HG02970 (cell line): Measurements from ENCODE around the gene TEAD4.

Experiments
- ATAC-seq: cut with Tn5 transposase; IDR thresholded peaks from one replicate; pipeline ENCODE4 v1.9.1; 2021; ENCODE audit warnings: mild to moderate bottlenecking, moderate library complexity, moderate number of reproducible peaks; ENCODE audit not compliant: unreplicated experiment, low FRiP score

TEAD4 gene

DNA sequence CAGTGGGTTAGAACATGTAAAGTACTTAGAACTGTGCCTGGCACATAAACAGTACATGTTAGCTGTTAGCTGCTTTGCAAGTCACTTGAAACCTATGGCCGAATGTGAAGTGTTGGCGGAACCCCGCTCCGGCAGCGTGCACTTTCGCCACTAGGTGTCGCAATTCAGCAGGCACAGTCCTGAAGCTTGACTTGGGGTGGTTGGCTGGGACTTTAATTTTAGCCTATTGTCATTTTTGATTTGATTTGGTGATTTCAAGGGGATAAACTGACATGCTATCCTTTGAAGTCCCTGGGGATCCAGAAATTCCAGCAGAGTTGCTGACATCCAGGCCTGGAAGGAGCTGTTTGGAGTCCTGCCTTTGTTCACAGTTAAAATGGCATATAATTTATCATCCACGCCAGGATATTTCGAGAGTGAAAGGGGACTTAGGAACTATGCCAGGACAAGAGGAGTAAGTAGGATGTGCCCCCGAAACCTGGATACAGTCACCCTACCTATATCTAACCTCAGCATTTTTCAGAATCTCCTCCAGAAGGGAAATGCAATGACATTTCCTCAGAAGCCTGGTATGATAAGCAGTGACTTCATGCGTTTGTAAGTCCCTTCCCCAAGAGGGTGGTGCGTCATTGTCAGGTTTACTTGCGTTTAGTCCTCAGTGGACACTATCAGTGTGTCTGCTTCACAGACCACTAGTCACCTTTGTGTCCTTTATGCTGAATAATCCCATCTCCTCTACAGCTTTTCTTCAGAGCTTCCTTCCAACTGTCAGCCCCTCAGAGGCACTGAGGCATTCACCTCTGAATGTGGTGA is 114.4 kb downstream of the TEAD4 start:
- ATAC-seq = no peak

DNA sequence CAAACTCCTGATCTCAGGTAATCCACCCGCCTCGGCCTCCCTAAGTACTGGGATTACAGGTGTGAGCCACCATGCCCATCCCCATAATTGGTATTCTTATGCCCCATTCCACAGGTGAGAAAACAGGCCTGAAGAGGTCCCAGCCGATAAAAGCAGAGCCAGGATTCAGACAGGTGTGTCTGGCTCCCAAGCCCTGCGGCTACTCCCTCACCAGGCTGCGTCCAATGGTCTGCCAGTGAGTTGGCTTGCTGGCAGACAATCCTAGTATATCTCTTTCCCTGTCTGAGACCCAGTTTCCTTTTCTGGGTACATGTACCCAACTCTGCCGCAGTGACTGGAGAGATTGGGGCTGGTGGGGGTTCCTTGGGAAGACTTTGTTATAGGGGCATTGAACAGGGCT is 116.1 kb downstream of the TEAD4 start:
- ATAC-seq = no peak

GRCh38 chr12:3076730-3077571 is 117.8 kb downstream of the TEAD4 start, which contains the start of gene TSPAN9:
Gene TSPAN9, plus strand, starts transcription at chr12:3077379. Its CDS starts 123,815 bp downstream, at chr12:3201194.
- ATAC-seq = peak; percentile 58

GRCh38 chr12:3077572-3078081 is 118.4 kb downstream of the TEAD4 start:
- no peak for ATAC-seq

DNA sequence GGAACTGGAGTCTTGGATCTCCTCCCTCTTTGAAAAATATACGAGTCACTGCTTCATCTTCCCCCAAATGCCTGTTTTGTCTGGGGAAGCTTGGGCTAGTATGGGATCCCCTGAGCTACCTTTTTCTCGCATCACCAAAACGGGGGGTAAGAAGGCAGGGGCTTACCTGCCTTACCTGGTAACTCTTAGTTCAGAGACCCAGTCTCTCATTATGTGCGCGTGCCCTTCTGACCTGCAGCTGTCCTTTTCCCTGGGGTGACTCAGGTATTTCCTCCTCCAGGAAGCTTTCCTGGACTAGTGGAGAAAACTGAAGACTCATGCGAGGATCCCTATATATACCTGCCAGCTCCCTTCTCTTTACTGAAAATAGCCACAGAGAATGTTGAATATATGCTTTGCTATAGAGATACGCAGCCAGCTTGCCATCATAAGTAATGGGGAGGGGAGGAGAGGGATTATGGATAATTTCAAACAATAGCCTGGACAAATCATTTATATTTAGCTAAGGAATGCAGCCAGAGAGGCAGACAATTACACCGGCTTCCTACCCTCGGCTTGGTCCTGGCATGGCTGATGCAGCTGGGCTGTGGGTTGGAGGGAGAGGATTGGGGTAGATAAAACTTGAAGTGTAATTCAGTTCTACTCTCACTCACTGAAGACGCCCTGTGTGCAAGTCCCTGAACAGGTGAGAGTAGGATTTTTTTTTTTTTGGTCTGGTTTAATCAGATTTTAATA is 119.1 kb downstream of the TEAD4 start:
- ATAC-seq = no peak

GRCh38 chr12:3081091-3081490 is 121.9 kb downstream of the TEAD4 start:
- no peak for ATAC-seq

- no peak for ATAC-seq
Measured at GRCh38 chr12:3081886-3082285, 122.7 kb downstream of the TEAD4 start.

DNA sequence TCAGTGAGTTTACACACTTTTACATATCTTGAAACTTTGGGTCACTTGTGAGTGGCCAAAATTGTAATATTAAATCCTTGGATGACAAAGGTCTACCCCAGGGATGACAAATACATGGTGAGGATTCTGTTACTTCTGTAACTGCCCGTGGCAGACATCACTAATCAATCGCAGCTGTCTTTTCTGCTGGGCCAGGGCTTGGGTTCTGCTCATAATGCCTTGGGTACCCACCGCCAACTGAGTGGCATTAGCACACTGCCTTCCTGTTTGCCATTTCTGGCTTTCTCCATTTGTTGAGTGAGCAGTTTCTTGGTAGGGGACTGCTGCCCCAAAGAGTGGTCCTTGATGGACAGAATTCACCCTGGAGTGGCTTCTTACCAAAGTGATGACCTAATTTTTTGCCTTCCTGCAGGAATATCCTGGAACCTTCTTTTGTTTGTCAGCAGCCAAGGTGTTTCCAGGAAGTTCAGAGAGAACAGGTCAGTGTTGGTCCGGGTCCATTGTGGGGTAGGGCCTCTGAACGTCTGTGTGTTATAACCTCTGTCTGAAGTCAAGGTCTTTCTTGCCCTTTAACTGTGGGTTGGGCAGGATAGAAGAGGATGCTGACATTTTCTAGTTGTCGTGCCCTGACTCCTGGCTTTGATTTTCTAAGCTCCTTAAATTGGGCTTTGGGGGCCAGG is 124.2 kb downstream of the TEAD4 start:
- no peak for ATAC-seq

GRCh38 chr12:3083921-3084347 is 124.7 kb downstream of the TEAD4 start:
- ATAC-seq = no peak

DNA sequence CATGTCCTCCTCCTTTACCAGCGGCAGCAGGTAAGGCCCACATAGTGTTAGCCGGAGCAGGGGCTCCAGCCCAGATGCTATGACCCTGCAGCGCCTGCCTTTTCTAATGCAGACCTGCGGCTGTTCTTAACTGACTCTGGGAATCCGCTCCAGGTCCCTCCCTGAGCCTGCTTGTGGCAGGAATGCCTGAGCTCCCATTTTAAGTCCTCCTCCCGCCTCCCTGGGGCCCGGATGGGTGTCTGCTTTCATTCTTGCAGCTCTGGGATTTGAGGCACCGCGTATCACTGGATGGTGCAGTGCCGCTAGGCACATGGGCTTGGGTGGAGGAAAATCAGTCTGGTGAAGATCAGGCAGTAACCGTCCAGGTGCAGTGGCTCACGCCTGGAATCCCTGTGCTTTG is 125.5 kb downstream of the TEAD4 start:
- no peak for ATAC-seq

GRCh38 chr12:3085341-3086139 is 126.3 kb downstream of the TEAD4 start:
- no peak for ATAC-seq

- ATAC-seq = no peak
Measured at GRCh38 chr12:3086211-3086610, 127.0 kb downstream of the TEAD4 start.

DNA sequence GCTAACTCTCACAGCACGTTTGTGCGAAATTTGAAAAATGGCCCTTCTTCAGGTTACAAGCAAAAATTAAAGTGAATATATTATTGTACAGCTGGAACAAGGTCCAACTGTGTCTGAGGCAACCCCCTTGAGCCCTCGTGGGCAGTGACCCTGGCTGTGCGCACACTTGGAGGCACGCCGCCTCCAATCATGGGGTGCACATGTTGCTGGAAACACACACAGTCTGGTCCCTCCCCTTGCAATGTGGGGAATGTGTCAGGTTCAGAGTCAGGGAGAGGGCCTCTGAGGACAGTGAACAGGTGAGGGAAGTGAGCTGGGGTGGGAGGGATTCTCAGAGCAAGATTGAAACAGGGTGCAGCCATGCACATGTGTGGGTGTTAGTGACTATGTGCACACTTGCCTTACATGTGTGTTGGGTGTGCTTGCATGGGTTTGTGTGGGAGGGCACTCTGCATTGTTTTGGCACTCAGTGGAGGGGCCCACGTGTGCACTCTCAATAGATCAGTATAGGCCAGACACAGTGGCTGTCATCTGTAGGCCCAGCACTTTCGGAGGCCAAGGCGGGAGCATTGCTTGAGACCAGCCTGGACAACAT is 127.6 kb downstream of the TEAD4 start:
- ATAC-seq = no peak

DNA sequence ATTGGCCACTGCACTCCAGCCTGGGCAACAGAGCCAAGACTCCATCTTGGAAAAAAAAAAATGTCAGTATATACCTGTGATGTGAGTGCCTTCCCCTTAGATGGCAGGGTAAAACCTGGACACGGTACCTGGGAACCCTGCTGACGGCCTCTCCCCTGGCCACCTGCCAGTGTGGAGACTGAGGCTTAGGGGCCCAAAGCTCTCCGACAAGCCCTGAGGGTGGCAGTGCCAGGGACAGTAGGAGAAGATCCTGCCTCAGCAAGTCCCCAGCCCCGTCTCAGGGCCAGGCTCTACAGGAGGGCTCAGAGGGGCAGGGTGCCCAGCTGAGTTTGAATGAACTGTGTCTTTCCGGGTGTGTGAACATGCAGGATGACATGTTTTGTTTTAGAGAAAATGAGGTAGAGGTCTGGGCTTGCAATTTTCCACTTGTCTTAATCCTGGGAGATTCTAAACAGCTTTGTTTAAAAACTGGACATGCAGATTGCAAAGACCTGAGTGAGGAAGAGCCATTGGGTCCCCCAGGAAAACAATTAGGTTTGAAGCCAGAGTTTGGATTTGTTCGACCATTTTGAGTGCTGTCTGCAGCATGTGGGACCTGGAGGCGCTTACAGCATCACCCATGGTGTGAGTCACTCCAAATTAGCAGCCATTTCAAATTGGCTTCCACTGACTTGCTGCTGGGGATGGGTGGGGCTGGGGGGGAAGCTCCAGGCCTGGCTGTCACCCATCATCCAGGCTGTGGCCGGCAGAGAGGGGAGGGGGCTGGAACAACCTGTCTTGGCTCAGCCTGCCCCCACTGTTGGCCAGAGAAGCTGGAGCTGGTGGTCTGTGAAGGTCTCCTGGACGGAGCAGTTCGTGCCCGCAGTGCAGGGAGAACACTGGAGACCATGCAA is 128.8 kb downstream of the TEAD4 start:
- no peak for ATAC-seq

DNA sequence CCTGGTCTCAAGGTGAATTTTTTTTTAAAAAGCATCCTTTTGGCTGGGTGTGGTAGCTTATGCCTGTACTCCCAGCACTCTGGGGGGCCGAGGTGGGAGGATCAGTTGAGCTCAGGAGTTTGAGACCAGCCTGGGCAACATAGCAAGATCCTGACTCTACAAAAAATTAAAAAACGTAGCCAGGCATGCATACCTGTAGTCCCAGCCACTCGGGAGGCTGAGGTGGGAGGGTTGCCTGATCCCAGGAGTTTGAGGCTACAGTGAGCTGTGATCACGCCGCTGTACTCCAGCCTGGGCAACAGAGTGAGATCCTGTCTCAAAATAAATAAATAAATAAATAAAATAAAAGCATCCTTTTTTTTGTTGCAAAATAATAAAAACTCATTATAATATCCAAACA is 130.4 kb downstream of the TEAD4 start:
- no peak for ATAC-seq
